HCT116 (cell line): ENCODE data around the gene KTN1.

ENCODE experiments used
- CEBPB ChIP-seq: IDR thresholded peaks from 2 replicates; pipeline ENCODE4 v1.6.1; 2012; ENCODE audit warnings: low read depth
- CTCF ChIP-seq, 3 experiments: fragments of 200-600 bp in 1 of 3; sonication (generic) in 1 of 3; IDR thresholded peaks in 2 of 3; conservative IDR thresholded peaks in 1 of 3; 2 replicates each; pipeline ENCODE4 v1.5.1; 2012 to 2017; ENCODE audit warnings: low read depth in 2 of 3, low read length in 2 of 3, antibody characterized with exemption in 1 of 3, borderline replicate concordance in 1 of 3, control low read depth in 1 of 3, mild to moderate bottlenecking in 1 of 3, mixed read lengths in 1 of 3, mixed run types in 1 of 3, moderate library complexity in 1 of 3; ENCODE audit not compliant: insufficient read depth in 1 of 3
- EGR1 ChIP-seq: IDR thresholded peaks from 2 replicates; pipeline ENCODE4 v1.6.1; 2012; ENCODE audit warnings: low read depth
- EZH2 ChIP-seq: fragments of 200-600 bp; sonication (generic); IDR thresholded peaks from 2 replicates; pipeline ENCODE4 v1.6.1; 2017; ENCODE audit warnings: antibody characterized with exemption, mixed run types
- EZH2phosphoT487 ChIP-seq: fragments of 200-600 bp; IDR thresholded peaks from 2 replicates; pipeline ENCODE4 v1.6.1; 2018; ENCODE audit warnings: antibody characterized with exemption, borderline replicate concordance
- POLR2A ChIP-seq: IDR thresholded peaks from 2 replicates; pipeline ENCODE4 v1.7.0; 2011; ENCODE audit warnings: borderline replicate concordance; ENCODE audit not compliant: insufficient read depth, insufficient read length; ENCODE audit errors: extremely low read depth
- POLR2AphosphoS5 ChIP-seq: IDR thresholded peaks from 2 replicates; pipeline ENCODE4 v1.6.1; 2011; ENCODE audit warnings: mild to moderate bottlenecking, low read depth, low read length, moderate library complexity
- RAD21 ChIP-seq: IDR thresholded peaks from 2 replicates; pipeline ENCODE4 v1.6.1; 2012; ENCODE audit warnings: low read depth, mild to moderate bottlenecking
- TCF7L2 ChIP-seq: IDR thresholded peaks from 2 replicates; pipeline ENCODE4 v1.7.0; 2011; ENCODE audit warnings: borderline replicate concordance, inconsistent platforms; ENCODE audit not compliant: insufficient read depth, insufficient read length; ENCODE audit errors: extremely low read depth
- YY1 ChIP-seq: IDR thresholded peaks from 2 replicates; pipeline ENCODE4 v1.6.1; 2011; ENCODE audit warnings: low read length, low read depth, moderate library complexity, mild to moderate bottlenecking; ENCODE audit not compliant: insufficient replicate concordance; ENCODE audit errors: extremely low read depth
- ZNF274 ChIP-seq: fragments of 200-500 bp; sonication (Bioruptor generic); IDR thresholded peaks from 2 replicates; pipeline ENCODE4 v1.6.1; 2014; ENCODE audit warnings: mild to moderate bottlenecking, low read depth, low read length, inconsistent platforms
- TF ChIP-seq, protein P1 (sequence below): IDR thresholded peaks from 2 replicates; pipeline ENCODE4 v1.6.1; 2012; ENCODE audit warnings: low read depth
- TF ChIP-seq, protein P2 (sequence below): IDR thresholded peaks from 2 replicates; pipeline ENCODE4 v1.6.1; 2012

DNA sequence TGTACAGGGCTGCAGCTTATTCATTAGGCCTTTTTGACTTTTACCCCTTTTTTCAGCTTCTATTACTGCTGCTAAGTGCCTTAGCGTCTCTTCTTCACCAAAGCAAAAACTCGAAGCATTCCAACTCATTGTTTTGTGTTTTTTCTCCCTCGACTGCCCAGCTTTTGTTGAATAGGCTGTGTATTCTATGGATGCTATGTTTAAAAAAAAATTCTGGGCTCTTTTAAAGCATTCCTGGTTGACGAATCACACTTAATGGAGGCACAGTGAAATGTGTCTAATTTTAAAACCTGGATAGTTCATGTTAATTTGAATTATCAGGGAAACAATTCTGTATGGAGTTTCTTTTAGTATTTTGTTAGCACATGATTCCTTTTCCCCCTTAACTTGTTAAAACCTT, 29.7 kb downstream of the KTN1 start:
- TF ChIP-seq EZH2phosphoT487: no peak
- TF ChIP-seq, protein P1, sequence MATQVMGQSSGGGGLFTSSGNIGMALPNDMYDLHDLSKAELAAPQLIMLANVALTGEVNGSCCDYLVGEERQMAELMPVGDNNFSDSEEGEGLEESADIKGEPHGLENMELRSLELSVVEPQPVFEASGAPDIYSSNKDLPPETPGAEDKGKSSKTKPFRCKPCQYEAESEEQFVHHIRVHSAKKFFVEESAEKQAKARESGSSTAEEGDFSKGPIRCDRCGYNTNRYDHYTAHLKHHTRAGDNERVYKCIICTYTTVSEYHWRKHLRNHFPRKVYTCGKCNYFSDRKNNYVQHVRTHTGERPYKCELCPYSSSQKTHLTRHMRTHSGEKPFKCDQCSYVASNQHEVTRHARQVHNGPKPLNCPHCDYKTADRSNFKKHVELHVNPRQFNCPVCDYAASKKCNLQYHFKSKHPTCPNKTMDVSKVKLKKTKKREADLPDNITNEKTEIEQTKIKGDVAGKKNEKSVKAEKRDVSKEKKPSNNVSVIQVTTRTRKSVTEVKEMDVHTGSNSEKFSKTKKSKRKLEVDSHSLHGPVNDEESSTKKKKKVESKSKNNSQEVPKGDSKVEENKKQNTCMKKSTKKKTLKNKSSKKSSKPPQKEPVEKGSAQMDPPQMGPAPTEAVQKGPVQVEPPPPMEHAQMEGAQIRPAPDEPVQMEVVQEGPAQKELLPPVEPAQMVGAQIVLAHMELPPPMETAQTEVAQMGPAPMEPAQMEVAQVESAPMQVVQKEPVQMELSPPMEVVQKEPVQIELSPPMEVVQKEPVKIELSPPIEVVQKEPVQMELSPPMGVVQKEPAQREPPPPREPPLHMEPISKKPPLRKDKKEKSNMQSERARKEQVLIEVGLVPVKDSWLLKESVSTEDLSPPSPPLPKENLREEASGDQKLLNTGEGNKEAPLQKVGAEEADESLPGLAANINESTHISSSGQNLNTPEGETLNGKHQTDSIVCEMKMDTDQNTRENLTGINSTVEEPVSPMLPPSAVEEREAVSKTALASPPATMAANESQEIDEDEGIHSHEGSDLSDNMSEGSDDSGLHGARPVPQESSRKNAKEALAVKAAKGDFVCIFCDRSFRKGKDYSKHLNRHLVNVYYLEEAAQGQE: no peak
- no peak for TF ChIP-seq CTCF (IDR thresholded peaks at IDR 0.05 in 2 of 3, conservative IDR thresholded peaks at IDR 0.05 in 1 of 3; ENCODE audit: borderline replicate concordance in 1 of 3, insufficient read depth in 1 of 3, low read depth in 2 of 3, low read length in 2 of 3)
- no peak for TF ChIP-seq EZH2
- no peak for TF ChIP-seq ZNF274
- TF ChIP-seq POLR2AphosphoS5: no peak
- TF ChIP-seq CEBPB: no peak
- no peak for TF ChIP-seq POLR2A
- TF ChIP-seq, protein P2, sequence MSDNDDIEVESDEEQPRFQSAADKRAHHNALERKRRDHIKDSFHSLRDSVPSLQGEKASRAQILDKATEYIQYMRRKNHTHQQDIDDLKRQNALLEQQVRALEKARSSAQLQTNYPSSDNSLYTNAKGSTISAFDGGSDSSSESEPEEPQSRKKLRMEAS: no peak
- TF ChIP-seq EGR1: no peak
- no peak for TF ChIP-seq TCF7L2
- no peak for TF ChIP-seq YY1
- TF ChIP-seq RAD21: no peak
